NCI-H2227 treated with DMSO at 0.1 percent for 48 hours (cell line): ENCODE data around the gene ZBTB44.
"Not testable (repeated sequence)": the region's sequence is repeated elsewhere in the genome, so short reads cannot be mapped to it uniquely, and the experiment has no call there.

ENCODE experiments used
- DNase-seq: peaks from one replicate; lab custom pipeline; 2025; lab: John Stamatoyannopoulos, UW

Gene ZBTB44

GRCh38 chr11:130313383-130314183, 1.1 kb downstream of the ZBTB44 start:
- DNase-seq = no peak

- DNase-seq = no peak
These were observed 2.7 kb downstream of the ZBTB44 start for GRCh38 chr11:130312046-130312445.

- DNase-seq = no peak
These were observed 4.1 kb downstream of the ZBTB44 start for GRCh38 chr11:130310622-130311021.

GRCh38 chr11:130308886-130309285, 5.8 kb downstream of the ZBTB44 start:
- DNase-seq = no peak

- no peak for DNase-seq
These were observed 6.7 kb downstream of the ZBTB44 start for GRCh38 chr11:130308059-130308458.

- DNase-seq = no peak
These were observed 10.1 kb downstream of the ZBTB44 start for GRCh38 chr11:130304651-130305050.

GRCh38 chr11:130301002-130301401, 13.7 kb downstream of the ZBTB44 start:
- no peak for DNase-seq

- DNase-seq = no peak
These were observed 14.2 kb downstream of the ZBTB44 start for GRCh38 chr11:130300567-130300966.

- DNase-seq = no peak
These were observed 14.7 kb downstream of the ZBTB44 start for GRCh38 chr11:130299978-130300377.

- no peak for DNase-seq
These were observed 19.1 kb downstream of the ZBTB44 start for GRCh38 chr11:130295657-130296056.

GRCh38 chr11:130282111-130282510, 32.6 kb downstream of the ZBTB44 start:
- DNase-seq = no peak

- not testable (repeated sequence) for DNase-seq
These were observed 33.4 kb downstream of the ZBTB44 start for GRCh38 chr11:130281341-130281740.

GRCh38 chr11:130279989-130280388, 34.7 kb downstream of the ZBTB44 start:
- DNase-seq = no peak

- DNase-seq = no peak
These were observed 36.0 kb downstream of the ZBTB44 start for GRCh38 chr11:130278745-130279144.

GRCh38 chr11:130278151-130278550, 36.6 kb downstream of the ZBTB44 start:
- no peak for DNase-seq

GRCh38 chr11:130272336-130272735, 42.4 kb downstream of the ZBTB44 start:
- DNase-seq = no peak

GRCh38 chr11:130269326-130269943, 45.3 kb downstream of the ZBTB44 start:
- no peak for DNase-seq

GRCh38 chr11:130263351-130263750, 51.4 kb downstream of the ZBTB44 start:
- DNase-seq = no peak

- DNase-seq = no peak
These were observed 52.3 kb downstream of the ZBTB44 start for GRCh38 chr11:130262424-130262823.

- DNase-seq = no peak
These were observed 53.1 kb downstream of the ZBTB44 start for GRCh38 chr11:130261571-130261970.

- DNase-seq = no peak
These were observed 54.0 kb downstream of the ZBTB44 start for GRCh38 chr11:130260742-130261141.

GRCh38 chr11:130260080-130260627, 54.6 kb downstream of the ZBTB44 start:
- no peak for DNase-seq

GRCh38 chr11:130251763-130252162, 63.0 kb downstream of the ZBTB44 start:
- not testable (repeated sequence) for DNase-seq
